Esophagus squamous epithelium (tissue), 5 donors: ENCODE results near the gene HECW1. TPM values are rescaled to one million over a fixed set of nuclear protein-coding genes. Genes with fewer than 3 reads are reported as not detected.

Source experiments
- DNase-seq: peaks from one replicate; lab custom pipeline; 2025; lab: John Stamatoyannopoulos, UW
- H3K27ac ChIP-seq, 4 donors: fragments of 200-600 bp; sonication (generic); one replicate each; pipeline ENCODE4 v1.5.1; 2016 to 2019; ENCODE audit warnings: mild to moderate bottlenecking in 1 of 4
- H3K27me3 ChIP-seq, 4 donors: fragments of 200-600 bp; sonication (generic); 1 replicate in 3 of 4; 2 replicates in 1 of 4; pipeline versions ENCODE4 v1.5.1 to v1.6.0; 2017 to 2021; ENCODE audit warnings: antibody characterized with exemption in 1 of 4
- H3K36me3 ChIP-seq, 3 donors: fragments of 200-600 bp; sonication (generic); one replicate each; pipeline ENCODE4 v1.5.1; 2016 to 2019
- H3K4me1 ChIP-seq, 3 donors: fragments of 200-600 bp; sonication (generic); one replicate each; pipeline ENCODE4 v1.5.1; 2017 to 2019
- H3K4me3 ChIP-seq, 4 donors: fragments of 200-600 bp; sonication (generic); 1 replicate in 3 of 4; 2 replicates in 1 of 4; pipeline ENCODE4 v1.5.1; 2016 to 2019; ENCODE audit warnings: mild to moderate bottlenecking in 2 of 4, moderate library complexity in 1 of 4
- H3K9me3 ChIP-seq, 3 donors: fragments of 200-600 bp; sonication (generic); one replicate each; pipeline ENCODE4 v1.5.1; 2016 to 2019
- CTCF ChIP-seq, 6 experiments: fragments of 450-650 bp in 4 of 6; fragments of 200-600 bp in 2 of 6; sonication (generic) in 2 of 6; IDR thresholded peaks; one replicate each; pipeline ENCODE4 v1.5.1; 2016 to 2019; ENCODE audit warnings: antibody characterized with exemption in 6 of 6, mild to moderate bottlenecking in 4 of 6, moderate library complexity in 4 of 6
- POLR2A ChIP-seq, 4 donors: fragments of 450-650 bp; IDR thresholded peaks; one replicate each; pipeline ENCODE4 v1.6.1; 2017; ENCODE audit warnings: antibody characterized with exemption in 4 of 4, mild to moderate bottlenecking in 4 of 4, moderate library complexity in 3 of 4
- WGBS, 2 donors: methylation state at CpG; one replicate each; pipeline ENCODE4 v1.1.5; 2018; 5-methylcytosine and 5-hydroxymethylcytosine counted together
- intact Hi-C: fragments of 100-400 bp; cut with DNase I; formaldehyde crosslinking; loops from one replicate; pipeline ENCODE4 v1.15.0; 2022
- total RNA-seq, 4 donors: library from RNA; depleted of rRNA; stranded (reverse); fragments of >200 nt; gene quantifications; one replicate each; pipeline ENCODE4 v1.1.0, GENCODE V29; 2016
- donor health status: DM: yes; HTN: yes; CAD: no.

Gene HECW1
- total RNA-seq, 4 donors from 2014 or later: 0.18 to 0.57 (median 0.19) TPM; not detected in 1

- Histone ChIP-seq H3K36me3 (no peaks in the 10 kb centered on the region), H3K9me3 (no peaks in the 10 kb centered on the region), H3K27me3 (peaks cover 0 to 9% (median 0%) of the 10 kb centered on the region in 4 donors), H3K4me3 (no peak overlapping the region), H3K27ac (no peak overlapping the region), H3K4me1 (no peaks in the 10 kb centered on the region)
- TF ChIP-seq CTCF (IDR thresholded peaks at IDR 0.05) (no peak), POLR2A (IDR thresholded peaks at IDR 0.05) (no peak)
- DNase-seq: no peak
- WGBS, 2 donors: 81% methylated on average over 2 of the region's 2 CpGs
- intact Hi-C loops: no loop called here
Observed at GRCh38 chr7:43139137-43139536, 26.7 kb downstream of the HECW1 start.

GRCh38 chr7:43140186-43140585, 27.7 kb downstream of the HECW1 start:
- intact Hi-C loops: no loop called here
- Histone ChIP-seq H3K4me3 (no peak overlapping the region), H3K9me3 (no peaks in the 10 kb centered on the region), H3K4me1 (no peaks in the 10 kb centered on the region), H3K27me3 (peaks cover 0 to 9% (median 0%) of the 10 kb centered on the region in 4 donors), H3K36me3 (no peaks in the 10 kb centered on the region), H3K27ac (no peak overlapping the region)
- 90 to 92% methylated on average over 7 of the region's 7 CpGs for WGBS, 2 donors
- no peak for DNase-seq
- TF ChIP-seq POLR2A (IDR thresholded peaks at IDR 0.05) (no peak), CTCF (IDR thresholded peaks at IDR 0.05) (no peak)

- H3K9me3 ChIP-seq: no peaks in the 10 kb centered on the region
- H3K27ac ChIP-seq: no peak overlapping the region
- peaks cover 0 to 9% (median 0%) of the 10 kb centered on the region in 4 donors for H3K27me3 ChIP-seq
- no peaks in the 10 kb centered on the region for H3K4me1 ChIP-seq
- H3K4me3 ChIP-seq: no peak overlapping the region
- WGBS, 2 donors: 78 to 91% methylated on average over 3 to 4 of the region's 5 CpGs
- no peak for TF ChIP-seq CTCF (IDR thresholded peaks at IDR 0.05)
- no peak for TF ChIP-seq POLR2A (IDR thresholded peaks at IDR 0.05)
- no peak for DNase-seq
- no peaks in the 10 kb centered on the region for H3K36me3 ChIP-seq
- intact Hi-C loops: no loop called here
Observed at GRCh38 chr7:43141091-43141490, 28.6 kb downstream of the HECW1 start.

GRCh38 chr7:43142703-43143102, 30.3 kb downstream of the HECW1 start:
- WGBS, 2 donors: 90% methylated on average over 4 to 5 of the region's 5 CpGs

More at GRCh38 chr7:43142703-43143102, 30.3 kb downstream of the HECW1 start:
- Histone ChIP-seq H3K9me3 (no peaks in the 10 kb centered on the region), H3K27me3 (no peaks in the 10 kb centered on the region), H3K27ac (no peak overlapping the region), H3K4me3 (no peak overlapping the region), H3K4me1 (no peaks in the 10 kb centered on the region), H3K36me3 (no peaks in the 10 kb centered on the region)
- no peak for TF ChIP-seq POLR2A (IDR thresholded peaks at IDR 0.05)
- no peak for TF ChIP-seq CTCF (IDR thresholded peaks at IDR 0.05)
- no peak for DNase-seq
- intact Hi-C loops: no loop called here
